ENCODE results near the gene VWF.

GRCh38 chr12:6026998-6027397 lies 97.5 kb downstream of the VWF start:
- TF ChIP-seq, protein P1, sequence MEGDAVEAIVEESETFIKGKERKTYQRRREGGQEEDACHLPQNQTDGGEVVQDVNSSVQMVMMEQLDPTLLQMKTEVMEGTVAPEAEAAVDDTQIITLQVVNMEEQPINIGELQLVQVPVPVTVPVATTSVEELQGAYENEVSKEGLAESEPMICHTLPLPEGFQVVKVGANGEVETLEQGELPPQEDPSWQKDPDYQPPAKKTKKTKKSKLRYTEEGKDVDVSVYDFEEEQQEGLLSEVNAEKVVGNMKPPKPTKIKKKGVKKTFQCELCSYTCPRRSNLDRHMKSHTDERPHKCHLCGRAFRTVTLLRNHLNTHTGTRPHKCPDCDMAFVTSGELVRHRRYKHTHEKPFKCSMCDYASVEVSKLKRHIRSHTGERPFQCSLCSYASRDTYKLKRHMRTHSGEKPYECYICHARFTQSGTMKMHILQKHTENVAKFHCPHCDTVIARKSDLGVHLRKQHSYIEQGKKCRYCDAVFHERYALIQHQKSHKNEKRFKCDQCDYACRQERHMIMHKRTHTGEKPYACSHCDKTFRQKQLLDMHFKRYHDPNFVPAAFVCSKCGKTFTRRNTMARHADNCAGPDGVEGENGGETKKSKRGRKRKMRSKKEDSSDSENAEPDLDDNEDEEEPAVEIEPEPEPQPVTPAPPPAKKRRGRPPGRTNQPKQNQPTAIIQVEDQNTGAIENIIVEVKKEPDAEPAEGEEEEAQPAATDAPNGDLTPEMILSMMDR (IDR thresholded peaks at IDR 0.05; ENCODE audit: low read length): no peak
- no peak for TF ChIP-seq EZH2 (IDR thresholded peaks at IDR 0.05; ENCODE audit: borderline replicate concordance, low read length)

Measured in OCI-LY1 (cell line).